ENCODE data around the gene R3HDM2.

Gene R3HDM2

GRCh38 chr12:57474430-57474829, 43.6 kb upstream of the R3HDM2 start:
- H3K4me1 ChIP-seq (ENCODE audit: control insufficient read depth in 1 of 2, insufficient read depth in 2 of 2, low read length in 2 of 2): peaks cover 7 to 11% of the 10 kb centered on the region in 2 experiments
- H2AK5ac ChIP-seq (ENCODE audit: low read length): no peak overlapping the region
- no peaks in the 10 kb centered on the region for H3K36me3 ChIP-seq (ENCODE audit: control insufficient read depth in 1 of 2, insufficient read depth in 2 of 2, low read length in 2 of 2)
- H3K27me3 ChIP-seq (ENCODE audit: insufficient read depth, low read length): peaks cover 34% of the 10 kb centered on the region
- no peak overlapping the region for H2BK5ac ChIP-seq (ENCODE audit: low read depth, low read length, poor library complexity)
- no peak overlapping the region for H3K4me2 ChIP-seq (ENCODE audit: low read length)
- H3K9ac ChIP-seq (ENCODE audit: low read length): no peak overlapping the region
- no peaks in the 10 kb centered on the region for H3K9me3 ChIP-seq (ENCODE audit: insufficient read depth, low read depth, low read length)
- no CpG with 5 or more reads among the region's 8 CpGs for WGBS (ENCODE audit: extremely low coverage, insufficient coverage, insufficient read length)
- H3K79me2 ChIP-seq (ENCODE audit: control insufficient read depth, insufficient read depth, low read length, poor library complexity): no peaks in the 10 kb centered on the region
- no peak overlapping the region for H4K8ac ChIP-seq (ENCODE audit: low read depth, low read length)
- no peak overlapping the region for H3K14ac ChIP-seq (ENCODE audit: low read length)
- no peak overlapping the region for H2BK12ac ChIP-seq (ENCODE audit: low read length)
- no peaks in the 10 kb centered on the region for H3K79me1 ChIP-seq (ENCODE audit: low read length)
- no peak overlapping the region for H3K4ac ChIP-seq (ENCODE audit: low read depth, low read length)
- no peak overlapping the region for H3K4me3 ChIP-seq (ENCODE audit: low read depth, low read length)
- no peak overlapping the region for H4K91ac ChIP-seq (ENCODE audit: low read depth, low read length)
- DNase-seq: no peak
- H3K27ac ChIP-seq (ENCODE audit: low read depth, low read length): no peak overlapping the region
- no peak overlapping the region for H2AFZ ChIP-seq (ENCODE audit: insufficient read depth, low read length, poor library complexity)
- no peak overlapping the region for H3K18ac ChIP-seq (ENCODE audit: low read length)
- H2BK120ac ChIP-seq (ENCODE audit: insufficient read depth, low read length, poor library complexity): no peak overlapping the region
- no peak overlapping the region for H3K23ac ChIP-seq (ENCODE audit: low read length)
- H4K12ac ChIP-seq (ENCODE audit: low read depth, low read length): no peak overlapping the region

- Histone ChIP-seq H4K8ac (ENCODE audit: low read depth, low read length) (no peak overlapping the region), H3K27me3 (ENCODE audit: insufficient read depth, low read length) (peaks cover 34% of the 10 kb centered on the region), H3K79me2 (ENCODE audit: control insufficient read depth, insufficient read depth, low read length, poor library complexity) (no peaks in the 10 kb centered on the region), H3K4me2 (ENCODE audit: low read length) (no peak overlapping the region), H2AK5ac (ENCODE audit: low read length) (no peak overlapping the region), H4K12ac (ENCODE audit: low read depth, low read length) (no peak overlapping the region), H3K14ac (ENCODE audit: low read length) (no peak overlapping the region), H4K91ac (ENCODE audit: low read depth, low read length) (no peak overlapping the region), H2BK120ac (ENCODE audit: insufficient read depth, low read length, poor library complexity) (no peak overlapping the region), H3K27ac (ENCODE audit: low read depth, low read length) (no peak overlapping the region), H3K4ac (ENCODE audit: low read depth, low read length) (no peak overlapping the region), H3K18ac (ENCODE audit: low read length) (no peak overlapping the region), H3K23ac (ENCODE audit: low read length) (no peak overlapping the region), H3K9ac (ENCODE audit: low read length) (no peak overlapping the region), H3K9me3 (ENCODE audit: insufficient read depth, low read depth, low read length) (no peaks in the 10 kb centered on the region), H2AFZ (ENCODE audit: insufficient read depth, low read length, poor library complexity) (no peak overlapping the region), H3K79me1 (ENCODE audit: low read length) (no peaks in the 10 kb centered on the region), H2BK12ac (ENCODE audit: low read length) (no peak overlapping the region), H3K4me1 (ENCODE audit: control insufficient read depth in 1 of 2, insufficient read depth in 2 of 2, low read length in 2 of 2) (peaks cover 7 to 11% of the 10 kb centered on the region in 2 experiments), H2BK5ac (ENCODE audit: low read depth, low read length, poor library complexity) (no peak overlapping the region), H3K36me3 (ENCODE audit: control insufficient read depth in 1 of 2, insufficient read depth in 2 of 2, low read length in 2 of 2) (no peaks in the 10 kb centered on the region), H3K4me3 (ENCODE audit: low read depth, low read length) (no peak overlapping the region)
- WGBS (ENCODE audit: extremely low coverage, insufficient coverage, insufficient read length): no CpG with 5 or more reads among the region's 5 CpGs
- DNase-seq: no peak
These were observed 43.0 kb upstream of the R3HDM2 start for GRCh38 chr12:57473886-57474285.

GRCh38 chr12:57473392-57473791, 42.5 kb upstream of the R3HDM2 start:
- no peak overlapping the region for H4K91ac ChIP-seq (ENCODE audit: low read depth, low read length)
- H3K27me3 ChIP-seq (ENCODE audit: insufficient read depth, low read length): peaks cover 34% of the 10 kb centered on the region
- no peak overlapping the region for H3K23ac ChIP-seq (ENCODE audit: low read length)
- no peak overlapping the region for H2BK120ac ChIP-seq (ENCODE audit: insufficient read depth, low read length, poor library complexity)
- no peak overlapping the region for H3K14ac ChIP-seq (ENCODE audit: low read length)
- peaks cover 7 to 11% of the 10 kb centered on the region in 2 experiments for H3K4me1 ChIP-seq (ENCODE audit: control insufficient read depth in 1 of 2, insufficient read depth in 2 of 2, low read length in 2 of 2)
- H2AK5ac ChIP-seq (ENCODE audit: low read length): no peak overlapping the region
- no peak overlapping the region for H4K12ac ChIP-seq (ENCODE audit: low read depth, low read length)
- no peak overlapping the region for H3K4me2 ChIP-seq (ENCODE audit: low read length)
- no peak overlapping the region for H4K8ac ChIP-seq (ENCODE audit: low read depth, low read length)
- H3K9ac ChIP-seq (ENCODE audit: low read length): no peak overlapping the region
- H3K79me2 ChIP-seq (ENCODE audit: control insufficient read depth, insufficient read depth, low read length, poor library complexity): no peaks in the 10 kb centered on the region
- no peaks in the 10 kb centered on the region for H3K36me3 ChIP-seq (ENCODE audit: control insufficient read depth in 1 of 2, insufficient read depth in 2 of 2, low read length in 2 of 2)
- H3K79me1 ChIP-seq (ENCODE audit: low read length): no peaks in the 10 kb centered on the region
- no peak overlapping the region for H3K4ac ChIP-seq (ENCODE audit: low read depth, low read length)
- H2BK12ac ChIP-seq (ENCODE audit: low read length): no peak overlapping the region
- no peak overlapping the region for H2BK5ac ChIP-seq (ENCODE audit: low read depth, low read length, poor library complexity)
- DNase-seq: no peak
- no peaks in the 10 kb centered on the region for H3K9me3 ChIP-seq (ENCODE audit: insufficient read depth, low read depth, low read length)
- no peak overlapping the region for H3K18ac ChIP-seq (ENCODE audit: low read length)
- no peak overlapping the region for H2AFZ ChIP-seq (ENCODE audit: insufficient read depth, low read length, poor library complexity)
- no peak overlapping the region for H3K27ac ChIP-seq (ENCODE audit: low read depth, low read length)
- WGBS (ENCODE audit: extremely low coverage, insufficient coverage, insufficient read length): no CpG with 5 or more reads among the region's 3 CpGs
- no peak overlapping the region for H3K4me3 ChIP-seq (ENCODE audit: low read depth, low read length)

GRCh38 chr12:57472391-57472790, 41.5 kb upstream of the R3HDM2 start:
- no peak for DNase-seq
- Histone ChIP-seq H4K12ac (ENCODE audit: low read depth, low read length) (no peak overlapping the region), H3K4ac (ENCODE audit: low read depth, low read length) (no peak overlapping the region), H2AK5ac (ENCODE audit: low read length) (no peak overlapping the region), H3K4me3 (ENCODE audit: low read depth, low read length) (peak overlapping the region; percentile 25), H3K4me2 (ENCODE audit: low read length) (no peak overlapping the region), H3K9ac (ENCODE audit: low read length) (no peak overlapping the region), H2AFZ (ENCODE audit: insufficient read depth, low read length, poor library complexity) (no peak overlapping the region), H3K4me1 (ENCODE audit: control insufficient read depth in 1 of 2, insufficient read depth in 2 of 2, low read length in 2 of 2) (peaks cover 7 to 11% of the 10 kb centered on the region in 2 experiments), H3K79me1 (ENCODE audit: low read length) (no peaks in the 10 kb centered on the region), H2BK12ac (ENCODE audit: low read length) (no peak overlapping the region), H2BK5ac (ENCODE audit: low read depth, low read length, poor library complexity) (no peak overlapping the region), H4K8ac (ENCODE audit: low read depth, low read length) (no peak overlapping the region), H4K91ac (ENCODE audit: low read depth, low read length) (no peak overlapping the region), H3K23ac (ENCODE audit: low read length) (no peak overlapping the region), H3K27me3 (ENCODE audit: insufficient read depth, low read length) (peaks cover 34% of the 10 kb centered on the region), H2BK120ac (ENCODE audit: insufficient read depth, low read length, poor library complexity) (no peak overlapping the region), H3K9me3 (ENCODE audit: insufficient read depth, low read depth, low read length) (no peaks in the 10 kb centered on the region), H3K36me3 (ENCODE audit: control insufficient read depth in 1 of 2, insufficient read depth in 2 of 2, low read length in 2 of 2) (no peaks in the 10 kb centered on the region), H3K14ac (ENCODE audit: low read length) (no peak overlapping the region), H3K18ac (ENCODE audit: low read length) (no peak overlapping the region), H3K79me2 (ENCODE audit: control insufficient read depth, insufficient read depth, low read length, poor library complexity) (no peaks in the 10 kb centered on the region), H3K27ac (ENCODE audit: low read depth, low read length) (no peak overlapping the region)
- WGBS (ENCODE audit: extremely low coverage, insufficient coverage, insufficient read length): no CpG with 5 or more reads among the region's 3 CpGs

All from trophoblast cell (in vitro differentiated cells and primary cell).